WTC11 (cell line): Measurements from ENCODE around the gene SREBF1.

Experiments
- CREB1 ChIP-seq: sonication (generic); formaldehyde crosslinking; IDR thresholded peaks from 2 replicates; pipeline ENCODE4 v1.8.0; 2023; ENCODE audit warnings: mild to moderate bottlenecking, missing genetic modification reagents
- ETV6 ChIP-seq: sonication (generic); formaldehyde crosslinking; IDR thresholded peaks from 2 replicates; pipeline ENCODE4 v1.8.1; 2022; ENCODE audit warnings: mild to moderate bottlenecking, missing genetic modification reagents
- NFYB ChIP-seq: sonication (generic); formaldehyde crosslinking; conservative IDR thresholded peaks from 2 replicates; pipeline ENCODE4 v1.8.0; 2022; ENCODE audit warnings: low read depth, missing genetic modification reagents
- TF ChIP-seq, protein P1 (sequence below): fragments of 200-600 bp; IDR thresholded peaks from 2 replicates; pipeline ENCODE4 v1.8.0; 2022; ENCODE audit warnings: antibody characterized with exemption
- TF ChIP-seq, protein P2 (sequence below): sonication (generic); formaldehyde crosslinking; IDR thresholded peaks from 2 replicates; pipeline ENCODE4 v1.8.1; 2023; ENCODE audit warnings: mild to moderate bottlenecking, missing genetic modification reagents, moderate library complexity
- TF ChIP-seq, protein P3 (sequence below): sonication (generic); formaldehyde crosslinking; IDR thresholded peaks from 2 replicates; pipeline ENCODE4 v1.8.1; 2023; ENCODE audit warnings: mild to moderate bottlenecking, missing genetic modification reagents, moderate library complexity
- TF ChIP-seq, protein P4 (sequence below): sonication (generic); formaldehyde crosslinking; IDR thresholded peaks from 2 replicates; pipeline ENCODE4 v1.8.0; 2023; ENCODE audit warnings: missing genetic modification reagents
- TF ChIP-seq, protein P5 (sequence below): fragments of 250-450 bp; sonication (Bioruptor Pico); IDR thresholded peaks from 2 replicates; pipeline ENCODE4 v1.8.0; 2021; ENCODE audit warnings: mild to moderate bottlenecking

DNA sequence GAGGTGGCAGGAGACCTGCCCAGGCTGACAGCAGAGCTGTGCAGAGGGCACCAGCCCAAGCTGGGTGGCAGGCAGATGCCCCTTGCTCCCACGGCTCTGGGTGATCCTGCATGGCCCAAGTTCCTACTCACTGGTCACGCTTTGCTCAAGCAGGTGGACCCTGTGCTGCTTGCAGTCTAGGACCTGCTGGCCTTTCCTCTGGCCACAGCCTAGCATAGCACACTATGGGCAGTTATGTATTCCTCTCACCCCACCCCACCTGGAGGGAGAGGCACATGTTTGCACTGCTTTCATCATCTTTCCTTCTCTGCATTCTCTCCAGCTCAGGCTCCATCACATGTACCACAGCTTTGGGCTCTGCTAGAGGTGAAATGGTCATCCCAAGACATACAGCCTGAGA is 19.6 kb upstream of the SREBF1 start:
- TF ChIP-seq CREB1 (CRISPR knock-in tag) (no peak), ETV6 (CRISPR knock-in tag) (no peak), NFYB (no peak)
- TF ChIP-seq, protein P1, sequence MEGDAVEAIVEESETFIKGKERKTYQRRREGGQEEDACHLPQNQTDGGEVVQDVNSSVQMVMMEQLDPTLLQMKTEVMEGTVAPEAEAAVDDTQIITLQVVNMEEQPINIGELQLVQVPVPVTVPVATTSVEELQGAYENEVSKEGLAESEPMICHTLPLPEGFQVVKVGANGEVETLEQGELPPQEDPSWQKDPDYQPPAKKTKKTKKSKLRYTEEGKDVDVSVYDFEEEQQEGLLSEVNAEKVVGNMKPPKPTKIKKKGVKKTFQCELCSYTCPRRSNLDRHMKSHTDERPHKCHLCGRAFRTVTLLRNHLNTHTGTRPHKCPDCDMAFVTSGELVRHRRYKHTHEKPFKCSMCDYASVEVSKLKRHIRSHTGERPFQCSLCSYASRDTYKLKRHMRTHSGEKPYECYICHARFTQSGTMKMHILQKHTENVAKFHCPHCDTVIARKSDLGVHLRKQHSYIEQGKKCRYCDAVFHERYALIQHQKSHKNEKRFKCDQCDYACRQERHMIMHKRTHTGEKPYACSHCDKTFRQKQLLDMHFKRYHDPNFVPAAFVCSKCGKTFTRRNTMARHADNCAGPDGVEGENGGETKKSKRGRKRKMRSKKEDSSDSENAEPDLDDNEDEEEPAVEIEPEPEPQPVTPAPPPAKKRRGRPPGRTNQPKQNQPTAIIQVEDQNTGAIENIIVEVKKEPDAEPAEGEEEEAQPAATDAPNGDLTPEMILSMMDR = no peak
- TF ChIP-seq, protein P2, sequence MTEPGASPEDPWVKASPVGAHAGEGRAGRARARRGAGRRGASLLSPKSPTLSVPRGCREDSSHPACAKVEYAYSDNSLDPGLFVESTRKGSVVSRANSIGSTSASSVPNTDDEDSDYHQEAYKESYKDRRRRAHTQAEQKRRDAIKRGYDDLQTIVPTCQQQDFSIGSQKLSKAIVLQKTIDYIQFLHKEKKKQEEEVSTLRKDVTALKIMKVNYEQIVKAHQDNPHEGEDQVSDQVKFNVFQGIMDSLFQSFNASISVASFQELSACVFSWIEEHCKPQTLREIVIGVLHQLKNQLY (CRISPR knock-in tag) = no peak
- TF ChIP-seq, protein P3, sequence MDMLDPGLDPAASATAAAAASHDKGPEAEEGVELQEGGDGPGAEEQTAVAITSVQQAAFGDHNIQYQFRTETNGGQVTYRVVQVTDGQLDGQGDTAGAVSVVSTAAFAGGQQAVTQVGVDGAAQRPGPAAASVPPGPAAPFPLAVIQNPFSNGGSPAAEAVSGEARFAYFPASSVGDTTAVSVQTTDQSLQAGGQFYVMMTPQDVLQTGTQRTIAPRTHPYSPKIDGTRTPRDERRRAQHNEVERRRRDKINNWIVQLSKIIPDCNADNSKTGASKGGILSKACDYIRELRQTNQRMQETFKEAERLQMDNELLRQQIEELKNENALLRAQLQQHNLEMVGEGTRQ (CRISPR knock-in tag) = no peak
- TF ChIP-seq, protein P4, sequence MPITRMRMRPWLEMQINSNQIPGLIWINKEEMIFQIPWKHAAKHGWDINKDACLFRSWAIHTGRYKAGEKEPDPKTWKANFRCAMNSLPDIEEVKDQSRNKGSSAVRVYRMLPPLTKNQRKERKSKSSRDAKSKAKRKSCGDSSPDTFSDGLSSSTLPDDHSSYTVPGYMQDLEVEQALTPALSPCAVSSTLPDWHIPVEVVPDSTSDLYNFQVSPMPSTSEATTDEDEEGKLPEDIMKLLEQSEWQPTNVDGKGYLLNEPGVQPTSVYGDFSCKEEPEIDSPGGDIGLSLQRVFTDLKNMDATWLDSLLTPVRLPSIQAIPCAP (CRISPR knock-in tag) = no peak
- TF ChIP-seq, protein P5, sequence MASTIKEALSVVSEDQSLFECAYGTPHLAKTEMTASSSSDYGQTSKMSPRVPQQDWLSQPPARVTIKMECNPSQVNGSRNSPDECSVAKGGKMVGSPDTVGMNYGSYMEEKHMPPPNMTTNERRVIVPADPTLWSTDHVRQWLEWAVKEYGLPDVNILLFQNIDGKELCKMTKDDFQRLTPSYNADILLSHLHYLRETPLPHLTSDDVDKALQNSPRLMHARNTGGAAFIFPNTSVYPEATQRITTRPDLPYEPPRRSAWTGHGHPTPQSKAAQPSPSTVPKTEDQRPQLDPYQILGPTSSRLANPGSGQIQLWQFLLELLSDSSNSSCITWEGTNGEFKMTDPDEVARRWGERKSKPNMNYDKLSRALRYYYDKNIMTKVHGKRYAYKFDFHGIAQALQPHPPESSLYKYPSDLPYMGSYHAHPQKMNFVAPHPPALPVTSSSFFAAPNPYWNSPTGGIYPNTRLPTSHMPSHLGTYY (CRISPR knock-in tag) = no peak
